OCI-LY7 (cell line): Measurements from ENCODE around the gene ZNF771. TPM values are rescaled to one million over a fixed set of nuclear protein-coding genes. Genes with fewer than 3 reads are reported as not detected.

Source experiments
- BruUV-seq: library from RNA; stranded (reverse); fragments of 400-500 nt; replicated peaks from 2 replicates; lab custom pipeline; 2021; lab: Mats Ljungman, UMichigan
- CTCF ChIA-PET: fragments of 300-600 bp; sonication (Branson Sonifier 250); formaldehyde crosslinking; loops from one replicate; lab custom pipeline; 2022; ENCODE audit warnings: antibody characterized with exemption; ENCODE audit not compliant: unreplicated experiment; lab: Charles Lee
- POLR2A ChIA-PET: fragments of 300-600 bp; sonication (Branson Sonifier 250); formaldehyde crosslinking; loops from one replicate; lab custom pipeline; 2022; ENCODE audit warnings: antibody characterized with exemption; lab: Charles Lee
- DNase-seq: peaks from one replicate; pipeline ENCODE4 v3.0.0-alpha.2; 2015; ENCODE audit warnings: low spot score
- H2AFZ ChIP-seq: fragments of 200-600 bp; sonication (generic), shearing (Covaris generic); 2 replicates; pipeline ENCODE4 v1.6.1; 2014; ENCODE audit warnings: mild to moderate bottlenecking, antibody characterized with exemption, low read length, moderate library complexity
- H3K27ac ChIP-seq: fragments of 200-600 bp; sonication (generic); 2 replicates; pipeline ENCODE4 v1.5.1; 2014; ENCODE audit warnings: mixed run types, low read depth, mild to moderate bottlenecking, moderate library complexity, low read length, inconsistent platforms; ENCODE audit not compliant: poor library complexity, severe bottlenecking
- H3K36me3 ChIP-seq: fragments of 200-600 bp; sonication (generic); 2 replicates; pipeline ENCODE4 v1.6.1; 2014; ENCODE audit warnings: mild to moderate bottlenecking, antibody characterized with exemption, low read length, moderate library complexity, mixed read lengths; ENCODE audit not compliant: insufficient read depth
- H3K4me1 ChIP-seq: fragments of 200-600 bp; sonication (generic); 2 replicates; pipeline ENCODE4 v1.5.1; 2014; ENCODE audit warnings: mild to moderate bottlenecking, low read length; ENCODE audit not compliant: insufficient read depth, poor library complexity, severe bottlenecking
- H3K4me2 ChIP-seq: fragments of 200-600 bp; sonication (generic); 2 replicates; pipeline ENCODE4 v1.6.1; 2014; ENCODE audit warnings: mild to moderate bottlenecking, low read length
- H3K4me3 ChIP-seq: fragments of 200-600 bp; sonication (generic); 2 replicates; pipeline ENCODE4 v1.5.1; 2014; ENCODE audit warnings: mild to moderate bottlenecking, low read depth, low read length; ENCODE audit not compliant: poor library complexity, severe bottlenecking
- H3K79me2 ChIP-seq: fragments of 200-600 bp; sonication (generic); 2 replicates; pipeline ENCODE4 v1.6.1; 2016; ENCODE audit warnings: low read depth, mild to moderate bottlenecking, low read length, moderate library complexity, mixed read lengths; ENCODE audit not compliant: insufficient read depth
- H3K9me2 ChIP-seq: fragments of 200-600 bp; sonication (generic); 2 replicates; pipeline ENCODE4 v1.6.1; 2016; ENCODE audit warnings: mild to moderate bottlenecking, low read length, mixed read lengths; ENCODE audit not compliant: insufficient read depth
- H3K9me3 ChIP-seq: fragments of 200-600 bp; sonication (generic); 2 replicates; pipeline ENCODE4 v1.6.1; 2014; ENCODE audit warnings: mild to moderate bottlenecking, mixed run types, low read length, mixed read lengths
- H4K20me1 ChIP-seq: fragments of 200-600 bp; sonication (generic); 2 replicates; pipeline ENCODE4 v1.6.1; 2014; ENCODE audit warnings: mild to moderate bottlenecking, antibody characterized with exemption, low read length, moderate library complexity, mixed read lengths; ENCODE audit not compliant: insufficient read depth
- EZH2phosphoT487 ChIP-seq: fragments of 200-600 bp; sonication (generic); IDR thresholded peaks from 2 replicates; pipeline ENCODE4 v1.6.1; 2018; ENCODE audit warnings: low read depth, borderline replicate concordance, mild to moderate bottlenecking, mixed run types, antibody characterized with exemption, low read length, moderate library complexity, mixed read lengths
- intact Hi-C: fragments of 100-400 bp; cut with micrococcal nuclease; formaldehyde crosslinking; loops from one replicate; pipeline ENCODE4 v1.10.0; 2022; ENCODE audit not compliant: unreplicated experiment
- total RNA-seq, 2 experiments: library from RNA; depleted of rRNA in 1 of 2; stranded (reverse); fragments of >200 nt in 1 of 2; shearing (Covaris generic) in 1 of 2; gene quantifications; 2 replicates each; pipeline ENCODE4 v1.2.3, GENCODE V29; 2014 to 2022
- TF ChIP-seq, protein P1 (sequence below): fragments of 200-600 bp; sonication (generic); conservative IDR thresholded peaks from 2 replicates; pipeline ENCODE4 v1.5.1; 2014; ENCODE audit warnings: mild to moderate bottlenecking, antibody characterized with exemption, low read length, moderate library complexity, mixed read lengths

The ZNF771 gene
- total RNA-seq, 2 experiments from 2014 or later, result 6.4 to 10.8 TPM

DNA sequence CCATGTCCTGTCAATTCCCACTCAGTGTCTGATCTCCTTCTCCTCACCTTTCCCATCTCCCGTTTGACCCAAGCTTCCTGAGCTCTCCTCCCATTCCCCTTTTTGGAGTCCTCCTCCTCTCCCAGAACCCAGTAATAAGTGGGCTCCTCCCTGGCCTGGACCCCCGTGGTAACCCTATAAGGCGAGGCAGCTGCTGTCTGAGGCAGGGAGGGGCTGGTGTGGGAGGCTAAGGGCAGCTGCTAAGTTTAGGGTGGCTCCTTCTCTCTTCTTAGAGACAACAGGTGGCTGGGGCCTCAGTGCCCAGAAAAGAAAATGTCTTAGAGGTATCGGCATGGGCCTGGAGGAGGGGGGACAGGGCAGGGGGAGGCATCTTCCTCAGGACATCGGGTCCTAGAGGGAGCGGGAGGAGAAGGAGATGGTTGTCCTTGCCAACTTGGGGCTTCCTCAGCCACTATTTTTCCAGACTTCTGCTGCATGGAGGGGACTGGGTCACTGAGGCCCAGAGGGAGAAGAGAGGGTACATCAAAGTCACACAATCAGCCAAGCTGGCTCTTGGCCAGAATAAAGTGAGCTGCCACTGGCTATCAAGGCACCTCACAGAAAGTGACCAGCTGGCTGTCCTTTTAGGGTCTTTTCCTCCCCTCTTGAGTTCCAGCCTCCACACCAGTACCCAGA, 35.2 kb upstream of the ZNF771 start:
- BruUV-seq, result no TSS peak
- Histone ChIP-seq H2AFZ (peak overlapping the region; percentile 4; the same call in 1 of the 2 replicates), H3K4me2 (peak overlapping the region; percentile 86), H3K4me1 (peaks cover 37% of the 10 kb centered on the region), H3K4me3 (peak overlapping the region; percentile 63), H3K27ac (peak overlapping the region; percentile 77), H4K20me1 (peaks cover 20% of the 10 kb centered on the region), H3K36me3 (peaks cover 23% of the 10 kb centered on the region), H3K79me2 (peaks cover 27% of the 10 kb centered on the region), H3K9me2 (no peaks in the 10 kb centered on the region), H3K9me3 (no peaks in the 10 kb centered on the region)
- TF ChIP-seq, protein P1, sequence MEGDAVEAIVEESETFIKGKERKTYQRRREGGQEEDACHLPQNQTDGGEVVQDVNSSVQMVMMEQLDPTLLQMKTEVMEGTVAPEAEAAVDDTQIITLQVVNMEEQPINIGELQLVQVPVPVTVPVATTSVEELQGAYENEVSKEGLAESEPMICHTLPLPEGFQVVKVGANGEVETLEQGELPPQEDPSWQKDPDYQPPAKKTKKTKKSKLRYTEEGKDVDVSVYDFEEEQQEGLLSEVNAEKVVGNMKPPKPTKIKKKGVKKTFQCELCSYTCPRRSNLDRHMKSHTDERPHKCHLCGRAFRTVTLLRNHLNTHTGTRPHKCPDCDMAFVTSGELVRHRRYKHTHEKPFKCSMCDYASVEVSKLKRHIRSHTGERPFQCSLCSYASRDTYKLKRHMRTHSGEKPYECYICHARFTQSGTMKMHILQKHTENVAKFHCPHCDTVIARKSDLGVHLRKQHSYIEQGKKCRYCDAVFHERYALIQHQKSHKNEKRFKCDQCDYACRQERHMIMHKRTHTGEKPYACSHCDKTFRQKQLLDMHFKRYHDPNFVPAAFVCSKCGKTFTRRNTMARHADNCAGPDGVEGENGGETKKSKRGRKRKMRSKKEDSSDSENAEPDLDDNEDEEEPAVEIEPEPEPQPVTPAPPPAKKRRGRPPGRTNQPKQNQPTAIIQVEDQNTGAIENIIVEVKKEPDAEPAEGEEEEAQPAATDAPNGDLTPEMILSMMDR, result no peak
- TF ChIP-seq EZH2phosphoT487, result no peak
- ChIA-PET POLR2A (interaction anchor here (0.7 to 2.6 kb wide), 9 partner anchors 8 to 37 kb away, joined by 3 to 26 read pairs (median 10); partner anchors contain the start of genes SEPTIN1 and ZNF771), CTCF (interaction anchor here (0.5 to 0.6 kb wide), 2 partner anchors 23 to 625 kb away, joined by 3 to 5 read pairs; partner anchors contain the start of gene ZNF48)
- peak; percentile 77 for DNase-seq
- intact Hi-C loops, result loop anchor here (10.0 kb wide), 1 partner anchor 377 kb away; the partner anchor contains the start of genes HIRIP3 and INO80E

GRCh38 chr16:30372725-30373124, 34.7 kb upstream of the ZNF771 start:
- TF ChIP-seq, protein P1, result no peak
- TF ChIP-seq EZH2phosphoT487, result no peak
- H3K4me2 ChIP-seq, result peak overlapping the region; percentile 86
- no peaks in the 10 kb centered on the region for H3K9me3 ChIP-seq
- POLR2A ChIA-PET, result interaction anchor here (2.3 to 2.6 kb wide), 2 partner anchors 10 to 34 kb away, joined by 14 to 26 read pairs; partner anchors contain the start of genes SEPTIN1 and ZNF771
- peak; percentile 33 for DNase-seq
- H3K4me3 ChIP-seq, result peak overlapping the region; percentile 63
- H3K4me1 ChIP-seq, result peaks cover 37% of the 10 kb centered on the region
- intact Hi-C loops, result loop anchor here (10.0 kb wide), 1 partner anchor 378 kb away; the partner anchor contains the start of genes HIRIP3 and INO80E
- H3K9me2 ChIP-seq, result no peaks in the 10 kb centered on the region
- CTCF ChIA-PET, result interaction anchor here (0.6 kb wide), 1 partner anchor 625 kb away, joined by 5 read pairs; no protein-coding TSS in a partner anchor
- peak overlapping the region; percentile 4; the same call in 1 of the 2 replicates for H2AFZ ChIP-seq
- peaks cover 18% of the 10 kb centered on the region for H4K20me1 ChIP-seq
- peak overlapping the region; percentile 77 for H3K27ac ChIP-seq
- H3K36me3 ChIP-seq, result peaks cover 18% of the 10 kb centered on the region
- no TSS peak for BruUV-seq
- peaks cover 22% of the 10 kb centered on the region for H3K79me2 ChIP-seq
